GM12891 (cell line): ENCODE results near the gene DNM1L.

ENCODE experiments used
- PAX5 ChIP-seq: IDR thresholded peaks from 2 replicates; pipeline ENCODE4 v1.6.1; 2011; ENCODE audit warnings: low read length, moderate library complexity, mild to moderate bottlenecking; ENCODE audit not compliant: insufficient read depth, severe bottlenecking
- POLR2A ChIP-seq: IDR thresholded peaks from 2 replicates; pipeline ENCODE4 v1.6.1; 2011; ENCODE audit warnings: low read depth, low read length, control low read depth
- POLR2AphosphoS5 ChIP-seq: IDR thresholded peaks from 2 replicates; pipeline ENCODE4 v1.6.1; 2011; ENCODE audit warnings: low read depth, low read length, control low read depth
- POU2F2 ChIP-seq: IDR thresholded peaks from 2 replicates; pipeline ENCODE4 v1.6.1; 2011; ENCODE audit warnings: low read depth, mild to moderate bottlenecking, control low read depth, low read length, moderate library complexity
- TAF1 ChIP-seq: IDR thresholded peaks from 2 replicates; pipeline ENCODE4 v1.6.1; 2011; ENCODE audit warnings: low read depth, low read length, control low read depth

- TF ChIP-seq POLR2A (no peak), POLR2AphosphoS5 (no peak), PAX5 (no peak), TAF1 (no peak), POU2F2 (no peak)
Observed at GRCh38 chr12:32785557-32785956, 106.5 kb downstream of the DNM1L start.
